GM19023 (cell line): ENCODE measurements around the gene ADAMTS14.

Experiments used
- ATAC-seq: cut with Tn5 transposase; IDR thresholded peaks from one replicate; pipeline ENCODE4 v1.9.1; 2021; ENCODE audit warnings: mild to moderate bottlenecking, moderate library complexity; ENCODE audit not compliant: unreplicated experiment

Gene ADAMTS14

GRCh38 chr10:70748801-70749573, 76.7 kb downstream of the ADAMTS14 start:
- ATAC-seq = no peak

- ATAC-seq = no peak
Observed at GRCh38 chr10:70749756-70750155, 77.5 kb downstream of the ADAMTS14 start.

- no peak for ATAC-seq
Observed at GRCh38 chr10:70750156-70750703, 77.9 kb downstream of the ADAMTS14 start.

- ATAC-seq = no peak
Observed at GRCh38 chr10:70751356-70751755, 79.0 kb downstream of the ADAMTS14 start.

GRCh38 chr10:70751991-70752390, 79.7 kb downstream of the ADAMTS14 start:
- no peak for ATAC-seq

GRCh38 chr10:70752571-70752970, 80.3 kb downstream of the ADAMTS14 start:
- ATAC-seq = no peak

GRCh38 chr10:70753026-70753663, 80.8 kb downstream of the ADAMTS14 start:
- no peak for ATAC-seq

GRCh38 chr10:70753841-70754621, 81.7 kb downstream of the ADAMTS14 start:
- no peak for ATAC-seq

GRCh38 chr10:70756700-70757360, 84.5 kb downstream of the ADAMTS14 start:
- ATAC-seq = no peak

- no peak for ATAC-seq
Observed at GRCh38 chr10:70757856-70758255, 85.5 kb downstream of the ADAMTS14 start.

- no peak for ATAC-seq
Observed at GRCh38 chr10:70758757-70759514, 86.6 kb downstream of the ADAMTS14 start.

- no peak for ATAC-seq
Observed at GRCh38 chr10:70759781-70760180, 87.5 kb downstream of the ADAMTS14 start.

GRCh38 chr10:70760271-70760787, 88.0 kb downstream of the ADAMTS14 start:
- no peak for ATAC-seq

GRCh38 chr10:70761031-70761601, 88.8 kb downstream of the ADAMTS14 start:
- no peak for ATAC-seq

GRCh38 chr10:70761727-70762350, 89.5 kb downstream of the ADAMTS14 start:
- no peak for ATAC-seq

- no peak for ATAC-seq
Observed at GRCh38 chr10:70762441-70763175, 90.3 kb downstream of the ADAMTS14 start.

- no peak for ATAC-seq
Observed at GRCh38 chr10:70763567-70763966, 91.3 kb downstream of the ADAMTS14 start.

- ATAC-seq = no peak
Observed at GRCh38 chr10:70765794-70766594, 93.7 kb downstream of the ADAMTS14 start.
